H1 (cell line): ENCODE results near the gene SAMD14. TPM values are rescaled to one million over a fixed set of nuclear protein-coding genes. Genes with fewer than 3 reads are reported as not detected.
A peak's percentile ranks its signal among the peaks of the same experiment; 100 is the strongest.

Source experiments
- CTCF ChIA-PET: fragments of 300-600 bp; sonication (Branson Sonifier 250); formaldehyde crosslinking; loops from one replicate; lab custom pipeline; 2021; ENCODE audit not compliant: partially characterized antibody; lab: Charles Lee
- POLR2A ChIA-PET: fragments of 300-600 bp; sonication (Branson Sonifier 250); formaldehyde crosslinking; loops from one replicate; lab custom pipeline; 2021; ENCODE audit warnings: inconsistent platforms; ENCODE audit not compliant: partially characterized antibody; lab: Charles Lee
- DNase-seq, 2 experiments: peaks; one replicate each; pipeline versions ENCODE4 v3.0.0 to v3.0.0-alpha.2; 2010 to 2022; ENCODE audit warnings: low spot score in 2 of 2, low read depth in 1 of 2, mixed read lengths in 1 of 2
- FAIRE-seq: peaks from 2 replicates; lab custom pipeline; 2011; peaks lifted over from hg19 to GRCh38; lab: Jason Lieb, UNC
- H2AFZ ChIP-seq: 2 replicates; pipeline ENCODE4 v1.8.1; 2012; ENCODE audit warnings: low read length, inconsistent platforms
- H2AK5ac ChIP-seq: 2 replicates; pipeline ENCODE4 v1.6.1; 2013; ENCODE audit warnings: low read depth, low read length
- H2BK120ac ChIP-seq: replicated peaks from 2 replicates; pipeline ENCODE3; 2013; ENCODE audit warnings: low read depth, low read length, inconsistent platforms
- H2BK12ac ChIP-seq: 2 replicates; pipeline ENCODE4 v1.6.1; 2013; ENCODE audit warnings: low read depth, low read length
- H2BK15ac ChIP-seq: 2 replicates; pipeline ENCODE4 v1.6.1; 2013; ENCODE audit warnings: low read length
- H2BK20ac ChIP-seq: 2 replicates; pipeline ENCODE4 v1.6.1; 2013; ENCODE audit warnings: low read length
- H2BK5ac ChIP-seq: 2 replicates; pipeline ENCODE4 v1.6.1; 2013; ENCODE audit warnings: low read depth, low read length
- H3K14ac ChIP-seq: 2 replicates; pipeline ENCODE4 v1.6.1; 2013; ENCODE audit warnings: inconsistent platforms; ENCODE audit not compliant: insufficient read length
- H3K18ac ChIP-seq: 2 replicates; pipeline ENCODE4 v1.6.1; 2013; ENCODE audit warnings: low read length; ENCODE audit errors: extremely low read depth
- H3K23ac ChIP-seq: 2 replicates; pipeline ENCODE4 v1.6.1; 2013; ENCODE audit warnings: inconsistent platforms; ENCODE audit not compliant: insufficient read length
- H3K23me2 ChIP-seq: 2 replicates; pipeline ENCODE4 v1.6.1; 2013; ENCODE audit warnings: low read depth, low read length
- H3K27ac ChIP-seq: 2 replicates; pipeline ENCODE4 v1.6.1; 2011; ENCODE audit warnings: low read depth, low read length, inconsistent platforms
- H3K27me3 ChIP-seq, 4 experiments: replicated peaks in 1 of 4; 1 replicate in 1 of 4; 2 replicates in 3 of 4; pipeline versions ENCODE4 v1.6.1 to v1.8.1; 2011 to 2013; ENCODE audit warnings: low read length in 3 of 4, mild to moderate bottlenecking in 3 of 4, inconsistent platforms in 2 of 4, mixed read lengths in 2 of 4, moderate library complexity in 1 of 4; ENCODE audit not compliant: control insufficient read depth in 3 of 4, insufficient read depth in 3 of 4; ENCODE audit errors: extremely low read depth in 1 of 4
- H3K36me3 ChIP-seq, 4 experiments: 2 replicates each; pipeline versions ENCODE4 v1.6.1 to v1.8.1; 2011 to 2013; ENCODE audit warnings: mild to moderate bottlenecking in 4 of 4, low read length in 3 of 4, moderate library complexity in 2 of 4, control low read depth in 1 of 4, inconsistent platforms in 1 of 4; ENCODE audit not compliant: insufficient read depth in 4 of 4, control insufficient read depth in 2 of 4
- H3K4ac ChIP-seq: replicated peaks from 2 replicates; pipeline ENCODE3; 2013; ENCODE audit warnings: low read length, low read depth, mixed read lengths, inconsistent platforms; ENCODE audit not compliant: insufficient read length
- H3K4me1 ChIP-seq, 4 experiments: replicated peaks in 1 of 4; 1 replicate in 1 of 4; 2 replicates in 3 of 4; pipeline versions ENCODE4 v1.6.1 to v1.8.1; 2011 to 2013; ENCODE audit warnings: low read length in 3 of 4, inconsistent platforms in 2 of 4, mixed read lengths in 1 of 4; ENCODE audit not compliant: insufficient read depth in 4 of 4, control insufficient read depth in 3 of 4
- H3K4me2 ChIP-seq, 2 experiments: 2 replicates each; pipeline versions ENCODE4 v1.6.1 to v1.8.1; 2011 to 2013; ENCODE audit warnings: low read depth in 2 of 2, low read length in 2 of 2, control low read depth in 1 of 2, inconsistent platforms in 1 of 2, mild to moderate bottlenecking in 1 of 2; ENCODE audit not compliant: insufficient read depth in 1 of 2
- H3K4me3 ChIP-seq, 4 experiments: fragments of 200-600, 300-600 bp in 1 of 4; sonication (generic), shearing (Covaris generic), sonication (Bioruptor Twin) in 1 of 4; 2 replicates each; pipeline versions ENCODE4 v1.5.1 to v1.8.1; 2011 to 2016; ENCODE audit warnings: low read length in 4 of 4, low read depth in 3 of 4, control low read depth in 2 of 4, inconsistent platforms in 2 of 4, mild to moderate bottlenecking in 2 of 4, mixed read lengths in 1 of 4, moderate library complexity in 1 of 4; ENCODE audit not compliant: insufficient read depth in 2 of 4; ENCODE audit errors: extremely low read depth in 1 of 4
- H3K56ac ChIP-seq: replicated peaks from 2 replicates; pipeline ENCODE3; 2013; ENCODE audit warnings: low read depth, mild to moderate bottlenecking, mixed read lengths, low read length, inconsistent platforms; ENCODE audit not compliant: insufficient read length
- H3K79me1 ChIP-seq: 2 replicates; pipeline ENCODE4 v1.6.1; 2013; ENCODE audit warnings: low read depth, low read length, control low read depth
- H3K79me2 ChIP-seq, 2 experiments: 2 replicates each; pipeline versions ENCODE4 v1.6.1 to v1.8.1; 2012 to 2013; ENCODE audit warnings: low read length in 2 of 2, mild to moderate bottlenecking in 2 of 2, inconsistent platforms in 1 of 2; ENCODE audit not compliant: insufficient read depth in 2 of 2, control insufficient read depth in 1 of 2
- H3K9ac ChIP-seq, 4 experiments: replicated peaks in 1 of 4; 1 replicate in 1 of 4; 2 replicates in 3 of 4; pipeline versions ENCODE4 v1.6.1 to v1.8.1; 2011 to 2013; ENCODE audit warnings: low read depth in 3 of 4, low read length in 3 of 4, control low read depth in 2 of 4, mild to moderate bottlenecking in 2 of 4, moderate library complexity in 2 of 4, inconsistent platforms in 1 of 4; ENCODE audit errors: extremely low read depth in 1 of 4
- H3K9me3 ChIP-seq, 2 experiments: 2 replicates each; pipeline versions ENCODE4 v1.6.1 to v1.8.1; 2012 to 2013; ENCODE audit warnings: mild to moderate bottlenecking in 2 of 2, moderate library complexity in 2 of 2, control low read depth in 1 of 2, inconsistent platforms in 1 of 2, low read depth in 1 of 2, low read length in 1 of 2, mixed read lengths in 1 of 2; ENCODE audit not compliant: insufficient read depth in 2 of 2
- H4K20me1 ChIP-seq, 2 experiments: replicated peaks in 1 of 2; 2 replicates each; pipeline versions ENCODE3 to v1.8.1; 2011 to 2013; ENCODE audit warnings: inconsistent platforms in 2 of 2, low read length in 2 of 2, mild to moderate bottlenecking in 1 of 2; ENCODE audit not compliant: insufficient read depth in 2 of 2, control insufficient read depth in 1 of 2
- H4K5ac ChIP-seq: 2 replicates; pipeline ENCODE4 v1.6.1; 2013; ENCODE audit warnings: low read length, low read depth, mixed read lengths, inconsistent platforms; ENCODE audit not compliant: insufficient read length
- H4K8ac ChIP-seq: 2 replicates; pipeline ENCODE4 v1.8.0; 2013; ENCODE audit warnings: mild to moderate bottlenecking, moderate library complexity, low read length, inconsistent platforms; ENCODE audit not compliant: insufficient read depth; ENCODE audit errors: extremely low read depth
- H4K91ac ChIP-seq: replicated peaks from 2 replicates; pipeline ENCODE3; 2013; ENCODE audit warnings: low read length, mixed read lengths, inconsistent platforms; ENCODE audit not compliant: insufficient read length
- CHD2 ChIP-seq: IDR thresholded peaks from 2 replicates; pipeline ENCODE4 v1.6.1; 2012; ENCODE audit warnings: low read length, improper control_type of control experiment
- TAF7 ChIP-seq: optimal IDR thresholded peaks from 2 replicates; pipeline ENCODE3; 2011; ENCODE audit warnings: low read depth, mild to moderate bottlenecking, inconsistent platforms, low read length, moderate library complexity, borderline replicate concordance
- WGBS, 2 experiments: shearing (Covaris generic) in 1 of 2; methylation state at CpG; one replicate each; pipeline versions ENCODE4 v1.1.6 to v1.1.7; 2013 to 2015; ENCODE audit warnings: low lambda C conversion rate in 2 of 2, mixed read lengths in 2 of 2, inconsistent platforms in 1 of 2, low coverage in 1 of 2, missing lambda C conversion rate in 1 of 2; ENCODE audit not compliant: insufficient replicate concordance in 2 of 2, insufficient coverage in 1 of 2, insufficient read length in 1 of 2; ENCODE audit errors: extremely low coverage in 1 of 2, missing lambda C conversion rate in 1 of 2; 5-methylcytosine and 5-hydroxymethylcytosine counted together
- polyA plus RNA-seq, 7 experiments: library from polyadenylated mRNA; depleted of rRNA in 3 of 7; stranded (reverse) in 5 of 7; unstranded in 2 of 7; fragments of >200 nt in 5 of 7; fragments of 200-250 nt in 2 of 7; gene quantifications; 1 replicate in 5 of 7; 2 replicates in 1 of 7; 4 replicates in 1 of 7; pipeline versions ENCODE4 v1.2.1 to v1.2.3, GENCODE V29; 2011 to 2013; ENCODE audit warnings: missing spikeins in 2 of 7, mixed read lengths in 2 of 7
- total RNA-seq: library from RNA; stranded (reverse); fragmentation: NEBNext Ultra II Directional; extraction: Animal tissue kit (Norgen Biotek cat#: 25700); gene quantifications from 2 replicates; pipeline ENCODE4 v1.2.1, GENCODE V29; 2021
- TF ChIP-seq, protein P1 (sequence below): IDR thresholded peaks from 2 replicates; pipeline ENCODE4 v1.6.1; 2011; ENCODE audit warnings: low read length, improper control_type of control experiment
- TF ChIP-seq, protein P2 (sequence below): IDR thresholded peaks from 2 replicates; pipeline ENCODE4 v1.6.1; 2012; ENCODE audit warnings: inconsistent platforms

SAMD14 gene
- total and polyA plus RNA-seq, 2 of the 8 experiments (the other 6 are each of a cell fraction or from before 2014, with no cell fraction given) = 5.7 to 5.8 TPM

DNA sequence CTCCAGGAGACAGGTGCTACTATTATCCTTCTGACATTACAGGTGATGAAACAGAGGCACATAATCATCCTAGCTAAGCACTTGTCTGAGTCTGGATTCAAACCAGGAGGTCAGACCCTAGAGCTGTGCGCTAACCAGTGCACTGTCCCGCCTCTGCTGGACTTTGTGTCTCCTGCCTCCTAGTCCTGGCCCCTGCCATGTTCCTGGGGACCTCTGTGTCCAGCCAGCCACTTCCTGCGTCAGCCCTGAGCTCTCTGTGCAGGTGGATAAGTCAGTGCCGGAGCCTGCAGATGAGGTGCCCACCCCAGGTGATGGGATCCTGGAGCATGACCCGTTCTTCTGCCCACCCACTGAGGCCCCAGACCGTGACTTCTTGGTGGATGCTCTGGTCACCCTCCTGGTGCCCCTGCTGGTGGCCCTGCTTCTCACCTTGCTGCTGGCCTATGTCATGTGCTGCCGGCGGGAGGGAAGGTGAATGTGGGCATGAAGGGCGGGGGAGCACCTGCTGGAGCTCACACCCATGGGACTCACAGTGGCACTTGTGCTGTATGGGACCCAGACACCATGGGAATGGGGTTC is 40.0 kb upstream of the SAMD14 start:
- POLR2A ChIA-PET = interaction anchor here (0.7 to 1.7 kb wide), 5 partner anchors 8 to 227 kb away, joined by 3 to 6 read pairs (median 5); partner anchors contain the start of gene LRRC59
- H3K4me3 ChIP-seq = no peak overlapping the region
- WGBS, 2 experiments = 90% methylated on average over 9 of the region's 9 CpGs; no CpG with 5 or more reads in 1 of the 2 experiments
- H4K20me1 ChIP-seq = no peaks in the 10 kb centered on the region
- peaks cover 0 to 14% (median 8%) of the 10 kb centered on the region in 4 experiments; a peak in 5 of 7 replicates for H3K4me1 ChIP-seq
- no peaks in the 10 kb centered on the region for H3K79me2 ChIP-seq
- H3K18ac ChIP-seq = no peak overlapping the region
- H3K79me1 ChIP-seq = no peaks in the 10 kb centered on the region
- H2BK20ac ChIP-seq = no peak overlapping the region
- TF ChIP-seq TAF7 (no peak), CHD2 (no peak)
- TF ChIP-seq, protein P1, sequence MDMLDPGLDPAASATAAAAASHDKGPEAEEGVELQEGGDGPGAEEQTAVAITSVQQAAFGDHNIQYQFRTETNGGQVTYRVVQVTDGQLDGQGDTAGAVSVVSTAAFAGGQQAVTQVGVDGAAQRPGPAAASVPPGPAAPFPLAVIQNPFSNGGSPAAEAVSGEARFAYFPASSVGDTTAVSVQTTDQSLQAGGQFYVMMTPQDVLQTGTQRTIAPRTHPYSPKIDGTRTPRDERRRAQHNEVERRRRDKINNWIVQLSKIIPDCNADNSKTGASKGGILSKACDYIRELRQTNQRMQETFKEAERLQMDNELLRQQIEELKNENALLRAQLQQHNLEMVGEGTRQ = no peak
- TF ChIP-seq, protein P2, sequence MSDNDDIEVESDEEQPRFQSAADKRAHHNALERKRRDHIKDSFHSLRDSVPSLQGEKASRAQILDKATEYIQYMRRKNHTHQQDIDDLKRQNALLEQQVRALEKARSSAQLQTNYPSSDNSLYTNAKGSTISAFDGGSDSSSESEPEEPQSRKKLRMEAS = no peak
- H3K23me2 ChIP-seq = peaks cover 4% of the 10 kb centered on the region; the same call in 1 of the 2 replicates
- no peak overlapping the region for H2BK12ac ChIP-seq
- H3K14ac ChIP-seq = no peak overlapping the region
- H4K91ac ChIP-seq = no peak overlapping the region
- no peak overlapping the region for H2AFZ ChIP-seq
- no peaks in the 10 kb centered on the region for H3K36me3 ChIP-seq
- no peaks in the 10 kb centered on the region for H3K27me3 ChIP-seq
- no peak overlapping the region for H3K23ac ChIP-seq
- H2BK120ac ChIP-seq = no peak overlapping the region
- H4K5ac ChIP-seq = no peak overlapping the region
- no peaks in the 10 kb centered on the region for H3K9me3 ChIP-seq
- FAIRE-seq = no peak
- CTCF ChIA-PET = interaction anchor here (0.6 to 17.0 kb wide), 71 partner anchors 8 to 558 kb away, joined by 3 to 299 read pairs (median 5); partner anchors contain the start of genes COL1A1, PDK2 and TMEM92
- no peak overlapping the region for H3K27ac ChIP-seq
- H3K56ac ChIP-seq = no peak overlapping the region
- no peak overlapping the region for H3K4me2 ChIP-seq
- H2BK15ac ChIP-seq = no peak overlapping the region; the same call in 1 of the 2 replicates
- no peak overlapping the region for H3K9ac ChIP-seq
- no peak for DNase-seq
- no peak overlapping the region for H4K8ac ChIP-seq
- H3K4ac ChIP-seq = peak overlapping the region; percentile 7
- H2BK5ac ChIP-seq = no peak overlapping the region
- no peak overlapping the region for H2AK5ac ChIP-seq
